Measurements from ENCODE around the gene PIK3R1. TPM values are rescaled to one million over a fixed set of nuclear protein-coding genes. Genes with fewer than 3 reads are reported as not detected.

Gene PIK3R1
- total RNA-seq, 1 experiment from 2014 or later = 11.3 TPM

DNA sequence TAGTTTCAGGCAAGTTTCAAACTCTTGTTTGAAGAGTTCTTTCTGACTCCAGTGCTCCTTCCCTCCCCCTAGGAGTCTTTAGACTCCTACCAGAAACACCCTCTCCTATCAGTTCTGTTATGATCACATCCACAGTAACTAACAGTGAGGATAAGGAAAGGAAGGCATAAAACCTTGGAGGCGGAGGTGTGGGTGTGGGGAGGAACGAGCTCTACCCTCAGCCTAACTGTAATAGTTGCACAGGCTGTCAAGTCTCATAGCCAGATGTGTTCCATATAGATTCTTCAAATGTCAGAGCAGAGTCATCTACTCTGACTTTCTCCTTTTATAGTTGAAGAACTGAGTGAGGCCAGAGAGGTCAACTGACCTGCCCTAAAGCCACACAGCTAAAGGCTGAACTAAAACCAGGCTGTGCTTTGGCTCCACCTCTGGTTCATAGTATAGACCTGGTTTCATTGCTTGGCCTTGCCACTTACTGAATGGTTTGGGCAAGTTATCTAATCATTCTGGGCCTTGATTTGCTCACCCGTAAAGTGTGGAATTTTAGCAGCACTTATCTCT is 34.4 kb upstream of the PIK3R1 start:
- H2AK5ac ChIP-seq (ENCODE audit: insufficient read length, low read length) = no peak overlapping the region
- no peak overlapping the region for H3K18ac ChIP-seq (ENCODE audit: insufficient read length, low read depth, low read length)
- H3K23me2 ChIP-seq (ENCODE audit: insufficient read length, low read depth, low read length, poor library complexity, severe bottlenecking) = no peaks in the 10 kb centered on the region
- no peaks in the 10 kb centered on the region for H4K20me1 ChIP-seq (ENCODE audit: control insufficient read depth, insufficient read depth, insufficient read length)
- H3K79me1 ChIP-seq (ENCODE audit: insufficient read depth, low read depth, low read length, poor library complexity, severe bottlenecking) = no peaks in the 10 kb centered on the region
- H3K23ac ChIP-seq (ENCODE audit: insufficient read length, low read depth, low read length) = no peak overlapping the region
- H3K27me3 ChIP-seq (ENCODE audit: insufficient read depth, low read length) = no peaks in the 10 kb centered on the region
- H2BK15ac ChIP-seq (ENCODE audit: low read depth, low read length) = no peak overlapping the region
- H3T11ph ChIP-seq (ENCODE audit: low read length) = no peak overlapping the region
- no peak overlapping the region for H3K56ac ChIP-seq (ENCODE audit: insufficient read length, low read depth, low read length)
- H3K79me2 ChIP-seq (ENCODE audit: insufficient read depth, low read length) = no peaks in the 10 kb centered on the region
- H3K9ac ChIP-seq (ENCODE audit: extremely low read depth, insufficient read length, low read length) = no peak overlapping the region
- no peaks in the 10 kb centered on the region for H3K9me3 ChIP-seq (ENCODE audit: control insufficient read depth, low read depth, low read length)
- no peak overlapping the region for H4K8ac ChIP-seq (replicated peaks; ENCODE audit: insufficient read length, low read depth, low read length)
- TF ChIP-seq, protein P1, sequence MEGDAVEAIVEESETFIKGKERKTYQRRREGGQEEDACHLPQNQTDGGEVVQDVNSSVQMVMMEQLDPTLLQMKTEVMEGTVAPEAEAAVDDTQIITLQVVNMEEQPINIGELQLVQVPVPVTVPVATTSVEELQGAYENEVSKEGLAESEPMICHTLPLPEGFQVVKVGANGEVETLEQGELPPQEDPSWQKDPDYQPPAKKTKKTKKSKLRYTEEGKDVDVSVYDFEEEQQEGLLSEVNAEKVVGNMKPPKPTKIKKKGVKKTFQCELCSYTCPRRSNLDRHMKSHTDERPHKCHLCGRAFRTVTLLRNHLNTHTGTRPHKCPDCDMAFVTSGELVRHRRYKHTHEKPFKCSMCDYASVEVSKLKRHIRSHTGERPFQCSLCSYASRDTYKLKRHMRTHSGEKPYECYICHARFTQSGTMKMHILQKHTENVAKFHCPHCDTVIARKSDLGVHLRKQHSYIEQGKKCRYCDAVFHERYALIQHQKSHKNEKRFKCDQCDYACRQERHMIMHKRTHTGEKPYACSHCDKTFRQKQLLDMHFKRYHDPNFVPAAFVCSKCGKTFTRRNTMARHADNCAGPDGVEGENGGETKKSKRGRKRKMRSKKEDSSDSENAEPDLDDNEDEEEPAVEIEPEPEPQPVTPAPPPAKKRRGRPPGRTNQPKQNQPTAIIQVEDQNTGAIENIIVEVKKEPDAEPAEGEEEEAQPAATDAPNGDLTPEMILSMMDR (conservative IDR thresholded peaks at IDR 0.05) = no peak
- Mint-ChIP-seq H3K9me3 (no peaks in the 10 kb centered on the region; a peak in 1 of 5 replicates), H3K4me1 (peaks cover 3% of the 10 kb centered on the region in 2 experiments), H3K27me3 (ENCODE audit: low read depth) (peaks cover 2% of the 10 kb centered on the region; the same call in 1 of the 2 replicates), H3K4me3 (no peak overlapping the region), H3K36me3 (ENCODE audit: insufficient read depth in 1 of 3, low read depth in 3 of 3) (no peaks in the 10 kb centered on the region; a peak in 1 of 7 replicates), H3K27ac (no peak overlapping the region)
- H2BK20ac ChIP-seq (ENCODE audit: low read depth, low read length, poor library complexity, severe bottlenecking) = no peak overlapping the region
- H4K5ac ChIP-seq (ENCODE audit: insufficient read length, low read depth, low read length) = no peak overlapping the region
- no peak overlapping the region for H2BK120ac ChIP-seq (ENCODE audit: low read depth, low read length, poor library complexity, severe bottlenecking)
- no CpG with 5 or more reads among the region's 3 CpGs for WGBS (ENCODE audit: extremely low coverage, insufficient read length, low lambda C conversion rate)
- H3K14ac ChIP-seq (ENCODE audit: insufficient read depth, low read length) = no peak overlapping the region
- H3K4me1 ChIP-seq (ENCODE audit: insufficient read depth, low read length) = no peaks in the 10 kb centered on the region
- no peak overlapping the region for H2AFZ ChIP-seq (ENCODE audit: low read length)
- H3K4ac ChIP-seq (ENCODE audit: low read depth, low read length) = no peak overlapping the region
- no peak for DNase-seq
- H3K27ac ChIP-seq (ENCODE audit: insufficient read length, low read depth, low read length) = no peak overlapping the region
- no peak overlapping the region for H3K4me2 ChIP-seq (ENCODE audit: insufficient read depth, insufficient read length, low read length)
- no peak overlapping the region for H4K91ac ChIP-seq (ENCODE audit: insufficient read length, low read depth, low read length)
- no peak overlapping the region for H2BK12ac ChIP-seq (ENCODE audit: insufficient read length, low read depth, low read length)
- no peak overlapping the region for H2BK5ac ChIP-seq (ENCODE audit: insufficient read length, low read length)

All from H9 (cell line).